A673 (cell line): Measurements from ENCODE around the gene GPR17. TPM values are rescaled to one million over a fixed set of nuclear protein-coding genes. Genes with fewer than 3 reads are reported as not detected.

Experiments
- BruUV-seq: library from RNA; stranded (reverse); fragments of 400-500 nt; replicated peaks from 2 replicates; lab custom pipeline; 2021; lab: Mats Ljungman, UMichigan
- CTCF ChIA-PET: fragments of 300-600 bp; sonication (Branson Sonifier 250); formaldehyde crosslinking; loops from one replicate; lab custom pipeline; 2022; ENCODE audit warnings: antibody characterized with exemption; lab: Charles Lee
- POLR2A ChIA-PET: fragments of 300-600 bp; sonication (Branson Sonifier 250); formaldehyde crosslinking; loops from one replicate; lab custom pipeline; 2022; ENCODE audit warnings: antibody characterized with exemption; ENCODE audit not compliant: low non-redundant PET; lab: Charles Lee
- DNase-seq: peaks from one replicate; pipeline ENCODE4 v3.0.0-alpha.2; 2015; ENCODE audit warnings: low spot score
- H3K27ac ChIP-seq: fragments of 200-600 bp; sonication (generic); 2 replicates; pipeline ENCODE4 v1.5.1; 2016; ENCODE audit warnings: mixed run types, low read depth, mild to moderate bottlenecking, mixed read lengths, antibody characterized with exemption, low read length; ENCODE audit not compliant: poor library complexity, severe bottlenecking
- H3K27me3 ChIP-seq: fragments of 200-600 bp; sonication (generic); replicated peaks from 2 replicates; pipeline ENCODE4 v1.6.1; 2017; ENCODE audit warnings: mixed run types, low read depth, mild to moderate bottlenecking, mixed read lengths, antibody characterized with exemption, low read length; ENCODE audit not compliant: insufficient read depth, poor library complexity
- H3K36me3 ChIP-seq: fragments of 200-600 bp; sonication (generic); 2 replicates; pipeline ENCODE4 v1.6.1; 2016; ENCODE audit warnings: mixed run types, mild to moderate bottlenecking, mixed read lengths, antibody characterized with exemption, low read length; ENCODE audit not compliant: insufficient read depth, poor library complexity, severe bottlenecking
- H3K4me1 ChIP-seq: fragments of 200-600 bp; sonication (generic); 2 replicates; pipeline ENCODE4 v1.6.1; 2017; ENCODE audit warnings: mixed run types, mild to moderate bottlenecking, mixed read lengths, antibody characterized with exemption, low read length; ENCODE audit not compliant: insufficient read depth, poor library complexity, severe bottlenecking
- H3K4me3 ChIP-seq: fragments of 200-600 bp; sonication (generic); 2 replicates; pipeline ENCODE4 v1.5.1; 2016; ENCODE audit warnings: low read depth, mixed run types, mild to moderate bottlenecking, mixed read lengths, low read length; ENCODE audit not compliant: poor library complexity, severe bottlenecking
- H3K9me3 ChIP-seq: fragments of 200-600 bp; sonication (generic); 2 replicates; pipeline ENCODE4 v1.6.1; 2016; ENCODE audit warnings: mixed run types, low read depth, mild to moderate bottlenecking, mixed read lengths, antibody characterized with exemption, low read length; ENCODE audit not compliant: poor library complexity, severe bottlenecking
- CTCF ChIP-seq: fragments of 300-800, 200-600 bp; sonication (generic); conservative IDR thresholded peaks from 2 replicates; pipeline ENCODE4 v1.5.1; 2017; ENCODE audit warnings: low read depth, mild to moderate bottlenecking, antibody characterized with exemption, low read length, moderate library complexity, mixed read lengths
- EZH2 ChIP-seq: fragments of 200-600 bp; sonication (generic); IDR thresholded peaks from 2 replicates; pipeline ENCODE4 v1.6.1; 2017; ENCODE audit warnings: borderline replicate concordance, low read depth, mild to moderate bottlenecking, mixed read lengths, antibody characterized with exemption, low read length; ENCODE audit not compliant: poor library complexity, severe bottlenecking
- intact Hi-C: fragments of 100-400 bp; cut with micrococcal nuclease; formaldehyde crosslinking; loops from one replicate; pipeline ENCODE4 v1.10.0; 2022; ENCODE audit not compliant: unreplicated experiment
- total RNA-seq: library from RNA; stranded (reverse); gene quantifications from 2 replicates; pipeline ENCODE4 v1.2.3, GENCODE V29; 2021

The GPR17 gene
- total RNA-seq, 1 experiment from 2014 or later: 0.45 TPM

DNA sequence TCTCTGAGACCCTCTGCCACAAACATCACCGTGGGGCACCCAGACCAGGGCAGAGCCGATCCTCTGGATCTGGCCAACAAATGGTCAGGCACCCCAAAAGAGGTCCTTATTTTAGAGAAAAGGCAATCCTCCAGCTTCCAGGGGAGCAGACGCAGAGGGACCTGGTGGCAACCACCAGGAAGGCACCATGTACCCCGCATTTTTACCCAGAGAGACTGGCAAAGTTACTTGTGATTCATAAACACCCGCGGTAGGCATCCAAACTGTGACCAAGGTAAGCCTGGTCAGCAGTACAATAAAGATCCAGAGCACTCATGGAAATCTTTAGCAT lies 18.9 kb downstream of the GPR17 start:
- Histone ChIP-seq H3K4me1 (no peaks in the 10 kb centered on the region), H3K27me3 (peaks cover 12% of the 10 kb centered on the region), H3K36me3 (no peaks in the 10 kb centered on the region), H3K9me3 (no peaks in the 10 kb centered on the region), H3K4me3 (no peak overlapping the region), H3K27ac (no peak overlapping the region)
- ChIA-PET POLR2A (no interaction called here), CTCF (no interaction called here)
- no peak for TF ChIP-seq CTCF
- TF ChIP-seq EZH2: no peak
- no TSS peak for BruUV-seq
- no peak for DNase-seq
- intact Hi-C loops: no loop called here

DNA sequence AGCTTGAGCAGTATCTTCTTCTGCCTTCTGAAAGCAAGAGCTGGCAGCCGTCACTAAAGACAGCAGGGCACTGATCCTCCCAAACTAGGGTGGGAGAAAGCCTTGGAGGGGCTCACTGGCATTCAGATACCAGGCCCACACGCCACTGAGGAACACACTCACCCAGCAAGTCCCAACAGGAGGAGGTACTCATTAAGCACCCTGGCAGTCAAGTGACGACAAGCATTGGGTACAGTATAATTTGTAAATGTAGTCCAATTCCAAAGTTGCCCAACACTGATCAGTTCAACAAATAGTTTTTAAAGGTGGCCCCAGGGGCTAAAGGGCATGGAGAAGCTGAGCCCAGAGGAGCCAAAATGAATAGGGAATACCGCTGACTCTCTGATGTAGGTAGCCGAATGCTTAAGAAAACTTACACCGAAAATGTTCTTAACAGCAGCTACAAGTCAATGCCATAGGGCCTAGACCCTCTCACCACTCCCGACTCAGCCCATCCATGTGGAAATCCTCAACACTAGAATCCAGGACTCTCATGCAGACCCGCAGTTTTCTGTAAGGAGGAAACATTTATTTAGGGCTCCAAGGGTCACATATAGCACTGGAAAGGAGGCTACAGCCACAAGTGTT lies 19.4 kb downstream of the GPR17 start:
- no peaks in the 10 kb centered on the region for H3K9me3 ChIP-seq
- H3K4me3 ChIP-seq: no peak overlapping the region
- peaks cover 12% of the 10 kb centered on the region for H3K27me3 ChIP-seq
- intact Hi-C loops: no loop called here
- BruUV-seq: no TSS peak
- TF ChIP-seq CTCF (no peak), EZH2 (no peak)
- DNase-seq: no peak
- no peaks in the 10 kb centered on the region for H3K36me3 ChIP-seq
- ChIA-PET POLR2A (no interaction called here), CTCF (no interaction called here)
- no peak overlapping the region for H3K27ac ChIP-seq
- H3K4me1 ChIP-seq: no peaks in the 10 kb centered on the region

- intact Hi-C loops: no loop called here
These were observed 23.1 kb downstream of the GPR17 start for GRCh38 chr2:127669056-127669455.

More at GRCh38 chr2:127669056-127669455, 23.1 kb downstream of the GPR17 start:
- ChIA-PET POLR2A (no interaction called here), CTCF (no interaction called here)
- no peak overlapping the region for H3K27ac ChIP-seq
- no peaks in the 10 kb centered on the region for H3K4me1 ChIP-seq
- no peaks in the 10 kb centered on the region for H3K36me3 ChIP-seq
- BruUV-seq: no TSS peak
- H3K27me3 ChIP-seq: peaks cover 12% of the 10 kb centered on the region
- no peak overlapping the region for H3K4me3 ChIP-seq
- DNase-seq: no peak
- no peak for TF ChIP-seq CTCF
- TF ChIP-seq EZH2: no peak
- H3K9me3 ChIP-seq: no peaks in the 10 kb centered on the region
